ES-I3 (cell line): ENCODE data around the gene MS4A10.

Source experiments
- H3K36me3 ChIP-seq: 2 replicates; pipeline ENCODE4 v1.6.1; 2013; ENCODE audit warnings: mild to moderate bottlenecking, low read length, control low read depth, moderate library complexity; ENCODE audit not compliant: insufficient read depth
- H3K4me1 ChIP-seq: 2 replicates; pipeline ENCODE4 v1.6.1; 2013; ENCODE audit warnings: mild to moderate bottlenecking, control low read depth, low read length; ENCODE audit not compliant: insufficient read depth
- H3K9ac ChIP-seq: 2 replicates; pipeline ENCODE4 v1.6.1; 2013; ENCODE audit warnings: low read depth, mild to moderate bottlenecking, low read length, moderate library complexity
- H3K9me3 ChIP-seq: 2 replicates; pipeline ENCODE4 v1.6.1; 2013; ENCODE audit warnings: mild to moderate bottlenecking, low read length, moderate library complexity; ENCODE audit not compliant: control insufficient read depth, insufficient read depth

Gene MS4A10

DNA sequence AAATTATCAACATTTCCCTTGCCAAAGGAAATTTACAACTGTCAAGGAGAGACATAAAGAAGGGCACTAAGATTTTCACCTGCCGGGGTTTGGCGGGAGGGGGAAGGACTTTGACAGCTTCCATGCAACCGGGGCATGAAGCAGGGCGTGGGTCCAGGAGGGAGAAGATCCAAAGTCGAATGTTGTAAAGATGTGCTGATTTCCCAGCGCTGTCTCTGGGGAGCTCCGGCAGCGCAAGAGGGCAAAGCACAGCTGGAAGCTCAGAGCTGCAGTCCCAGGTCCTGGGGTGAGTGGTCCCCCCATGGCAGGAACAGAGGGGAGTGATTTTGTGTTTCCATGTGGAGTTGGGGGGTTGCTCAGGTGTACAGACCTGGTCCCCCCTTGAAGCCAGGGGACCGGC lies at the start of gene MS4A10:
TSS of gene MS4A10 (plus strand) at position 198 of the 400 bp plus-strand sequence. CDS start 5,003 bp downstream, outside the sequence.
- Histone ChIP-seq H3K4me1 (no peaks in the 10 kb centered on the region), H3K9ac (no peak within 1 kb of the TSS), H3K36me3 (no peaks in the 10 kb centered on the region), H3K9me3 (peaks cover 5% of the 10 kb centered on the region; the same call in 1 of the 2 replicates)

GRCh38 chr11:60739114-60739513 lies 46.0 kb upstream of the MS4A10 start:
- Histone ChIP-seq H3K9me3 (no peaks in the 10 kb centered on the region), H3K36me3 (no peaks in the 10 kb centered on the region)

DNA sequence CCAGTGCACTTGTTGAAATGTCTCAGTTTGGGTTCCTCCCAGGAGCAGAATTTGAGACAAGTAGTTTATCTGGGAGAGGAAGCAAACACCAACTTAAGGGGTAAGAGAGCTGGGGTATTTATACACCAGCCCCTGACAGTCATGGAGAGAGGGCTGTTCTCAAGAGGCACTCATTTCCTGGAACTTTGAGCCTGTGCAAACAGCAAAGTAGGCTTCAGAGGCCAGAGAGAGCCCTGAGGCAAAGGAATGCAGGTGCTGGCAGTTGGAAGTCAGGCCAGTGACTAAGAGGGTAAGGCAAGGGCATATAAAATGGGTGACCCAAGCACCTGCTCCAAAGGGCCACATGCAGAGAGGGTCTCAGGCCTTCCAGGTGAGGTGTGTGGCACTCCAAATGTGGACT lies 44.6 kb upstream of the MS4A10 start:
- Histone ChIP-seq H3K36me3 (no peaks in the 10 kb centered on the region), H3K9me3 (no peaks in the 10 kb centered on the region), H3K4me1 (no peaks in the 10 kb centered on the region; the same call in 1 of the 2 replicates), H3K9ac (no peak overlapping the region)

More at GRCh38 chr11:60739114-60739513, 46.0 kb upstream of the MS4A10 start:
- no peak overlapping the region for H3K9ac ChIP-seq
- no peaks in the 10 kb centered on the region for H3K4me1 ChIP-seq

DNA sequence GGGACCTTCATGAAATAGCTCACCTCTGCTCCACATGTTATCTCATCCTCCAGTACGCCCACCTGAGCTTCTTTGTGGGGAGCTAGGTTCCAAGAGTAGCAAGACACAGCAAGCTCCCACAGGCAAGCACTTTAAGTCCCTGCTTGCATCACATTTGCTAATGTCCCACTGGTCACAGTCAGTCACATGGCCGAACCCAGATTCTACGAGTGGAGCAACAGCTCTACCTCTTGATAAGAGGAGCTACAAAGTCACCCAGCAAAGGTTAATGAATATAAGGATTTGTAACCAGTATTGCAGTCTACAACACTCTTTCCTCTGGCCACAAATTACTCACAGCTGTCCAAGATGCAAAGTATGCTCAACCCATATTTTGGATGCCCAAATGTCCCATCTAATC lies 43.7 kb upstream of the MS4A10 start:
- no peaks in the 10 kb centered on the region; the same call in 1 of the 2 replicates for H3K4me1 ChIP-seq
- no peaks in the 10 kb centered on the region for H3K9me3 ChIP-seq
- H3K9ac ChIP-seq: no peak overlapping the region
- H3K36me3 ChIP-seq: no peaks in the 10 kb centered on the region

GRCh38 chr11:60743058-60743457 lies 42.1 kb upstream of the MS4A10 start:
- Histone ChIP-seq H3K36me3 (no peaks in the 10 kb centered on the region), H3K4me1 (no peaks in the 10 kb centered on the region; the same call in 1 of the 2 replicates), H3K9me3 (no peaks in the 10 kb centered on the region), H3K9ac (no peak overlapping the region)

DNA sequence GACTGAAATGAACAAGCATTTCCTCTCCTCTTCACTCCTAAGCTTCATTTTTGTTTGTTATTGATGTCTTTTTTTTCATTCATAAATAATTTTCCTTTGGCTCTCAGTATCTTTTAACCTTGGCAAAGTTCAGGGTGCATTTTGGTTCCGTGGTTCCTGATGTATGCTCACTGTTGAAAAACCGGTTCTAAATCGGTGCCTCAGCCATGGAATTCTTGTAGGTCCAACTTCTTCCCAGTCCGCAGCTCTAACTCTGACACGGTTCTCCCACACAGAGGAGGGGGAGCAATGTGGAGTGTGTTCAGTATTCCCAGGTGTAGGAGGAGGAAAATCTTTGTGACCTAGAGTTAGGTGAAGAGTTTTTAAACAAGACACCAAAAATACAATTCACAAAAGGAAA lies 41.0 kb upstream of the MS4A10 start:
- H3K9ac ChIP-seq: no peak overlapping the region

DNA sequence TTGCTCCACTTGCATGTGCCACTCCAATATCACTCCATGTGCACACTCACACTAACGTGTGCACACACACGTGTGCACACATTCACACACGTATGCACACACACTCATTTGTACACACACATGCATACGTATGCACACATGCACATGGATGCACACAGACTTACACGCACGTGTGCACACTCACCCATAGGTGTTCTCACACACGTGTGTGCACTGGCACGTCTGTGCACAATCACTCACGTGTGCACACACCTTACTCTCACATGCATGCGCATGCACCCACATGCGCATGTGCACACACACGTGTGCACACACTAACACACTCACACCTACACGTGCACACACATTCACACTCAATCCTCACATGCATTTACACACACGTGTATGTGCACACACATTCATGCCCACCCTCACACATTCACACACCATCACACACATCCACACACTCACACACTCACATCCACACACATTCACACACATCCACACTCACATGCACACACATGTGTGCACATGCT lies 37.7 kb upstream of the MS4A10 start:
- Histone ChIP-seq H3K36me3 (no peaks in the 10 kb centered on the region), H3K9ac (no peak overlapping the region), H3K4me1 (no peaks in the 10 kb centered on the region; the same call in 1 of the 2 replicates), H3K9me3 (no peaks in the 10 kb centered on the region)

More for the DNA sequence above, 41.0 kb upstream of the MS4A10 start:
- no peaks in the 10 kb centered on the region; the same call in 1 of the 2 replicates for H3K4me1 ChIP-seq
- H3K9me3 ChIP-seq: no peaks in the 10 kb centered on the region
- H3K36me3 ChIP-seq: no peaks in the 10 kb centered on the region

- Histone ChIP-seq H3K4me1 (no peaks in the 10 kb centered on the region; the same call in 1 of the 2 replicates), H3K9ac (no peak overlapping the region), H3K36me3 (no peaks in the 10 kb centered on the region), H3K9me3 (no peaks in the 10 kb centered on the region)
Observed at GRCh38 chr11:60748225-60748624, 36.9 kb upstream of the MS4A10 start.

DNA sequence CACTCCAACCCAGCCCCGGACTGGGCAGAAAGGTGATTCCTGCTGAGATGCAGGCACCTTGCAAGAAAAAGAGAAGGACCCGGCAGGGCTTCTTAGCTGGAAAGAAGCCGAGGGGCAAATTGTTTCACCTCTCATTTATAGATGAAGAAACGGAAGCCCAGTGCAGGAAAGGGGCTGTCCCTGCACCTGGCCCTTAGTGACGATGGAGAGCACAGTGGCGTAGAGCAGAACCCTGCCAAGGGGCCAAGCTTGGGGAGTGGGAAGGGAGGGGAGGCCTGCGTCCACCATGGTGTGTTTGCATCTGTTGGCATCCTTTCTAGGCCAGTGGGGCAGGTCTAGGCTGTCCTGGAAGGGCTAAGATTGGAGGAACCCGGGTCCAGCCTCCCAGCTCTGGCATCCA lies 36.3 kb upstream of the MS4A10 start:
- Histone ChIP-seq H3K9me3 (no peaks in the 10 kb centered on the region), H3K36me3 (no peaks in the 10 kb centered on the region)

DNA sequence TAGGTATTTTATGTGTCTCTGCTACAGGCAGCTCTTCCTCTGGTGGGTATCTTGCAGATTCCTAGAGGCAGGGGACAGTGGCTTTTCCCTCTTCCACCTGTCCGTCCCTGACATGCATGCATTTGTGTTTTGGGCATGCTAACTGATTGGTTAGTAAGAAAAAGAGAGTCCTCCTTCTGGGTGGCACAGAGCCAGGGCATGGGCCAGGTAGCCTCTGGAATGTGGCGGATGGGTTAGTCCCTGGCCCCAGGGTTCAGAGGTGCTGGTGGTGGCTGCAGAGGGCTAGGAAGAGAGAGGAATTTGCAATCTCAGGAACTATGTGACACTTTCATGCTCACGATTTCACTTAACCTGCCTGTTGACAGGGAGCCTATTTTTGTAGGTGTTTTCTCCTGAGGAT lies 34.2 kb upstream of the MS4A10 start:
- Histone ChIP-seq H3K36me3 (no peaks in the 10 kb centered on the region), H3K9me3 (no peaks in the 10 kb centered on the region), H3K4me1 (no peaks in the 10 kb centered on the region), H3K9ac (no peak overlapping the region)

More for the DNA sequence above, 36.3 kb upstream of the MS4A10 start:
- Histone ChIP-seq H3K4me1 (no peaks in the 10 kb centered on the region; the same call in 1 of the 2 replicates), H3K9ac (no peak overlapping the region)

- 0 out of 2 replicates have a peak, but pooled peaks cover 3% of the 10 kb centered on the region for H3K4me1 ChIP-seq
- no peaks in the 10 kb centered on the region for H3K9me3 ChIP-seq
- no peaks in the 10 kb centered on the region for H3K36me3 ChIP-seq
- H3K9ac ChIP-seq: no peak overlapping the region
Observed at GRCh38 chr11:60753309-60753708, 31.8 kb upstream of the MS4A10 start.

GRCh38 chr11:60754887-60755286 lies 30.2 kb upstream of the MS4A10 start:
- H3K9ac ChIP-seq: no peak overlapping the region
- H3K36me3 ChIP-seq: no peaks in the 10 kb centered on the region
- 0 out of 2 replicates have a peak, but pooled peaks cover 3% of the 10 kb centered on the region for H3K4me1 ChIP-seq
- no peaks in the 10 kb centered on the region for H3K9me3 ChIP-seq

DNA sequence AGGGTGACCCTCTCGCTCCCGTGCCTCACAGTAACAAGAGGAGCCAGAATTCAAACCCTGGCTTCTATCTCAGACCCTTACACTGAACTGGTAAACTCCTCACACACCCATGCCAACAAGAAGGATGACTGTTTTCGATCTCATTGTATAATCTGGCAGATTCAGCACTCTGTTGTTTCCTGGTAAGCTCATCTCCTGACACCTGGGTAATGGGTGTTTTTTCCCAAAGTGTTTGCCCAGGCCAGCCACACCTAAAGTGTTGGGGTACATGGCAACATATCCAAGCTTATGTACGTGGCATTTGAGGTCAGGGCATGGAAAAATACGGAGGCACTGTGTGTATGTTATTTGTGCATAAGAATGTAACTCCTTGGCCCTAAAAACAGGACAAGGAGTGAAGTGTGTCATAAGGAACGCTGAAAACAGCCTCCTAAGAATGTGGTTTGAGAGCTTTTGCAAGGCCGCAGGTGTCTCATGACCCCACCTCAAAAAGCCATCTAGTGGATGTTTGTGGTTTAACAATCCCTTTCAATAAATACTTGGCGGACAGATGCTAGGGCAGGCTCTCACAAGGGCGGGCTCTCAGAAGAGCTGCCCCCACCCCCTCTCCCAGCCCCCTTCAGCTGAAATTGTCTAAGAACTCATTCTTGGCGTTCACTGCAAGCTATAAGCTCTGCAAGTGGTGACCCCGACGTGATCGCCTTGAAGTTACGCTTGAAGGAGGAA lies 28.7 kb upstream of the MS4A10 start, which contains the start of gene MS4A15:
TSS of gene MS4A15 (plus strand) at position 561 of the 726 bp plus-strand sequence. CDS start 6,867 bp downstream, outside the sequence.
- Histone ChIP-seq H3K9ac (no peak within 1 kb of the TSS), H3K36me3 (no peaks in the 10 kb centered on the region), H3K9me3 (no peaks in the 10 kb centered on the region), H3K4me1 (0 out of 2 replicates have a peak, but pooled peaks cover 3% of the 10 kb centered on the region)

DNA sequence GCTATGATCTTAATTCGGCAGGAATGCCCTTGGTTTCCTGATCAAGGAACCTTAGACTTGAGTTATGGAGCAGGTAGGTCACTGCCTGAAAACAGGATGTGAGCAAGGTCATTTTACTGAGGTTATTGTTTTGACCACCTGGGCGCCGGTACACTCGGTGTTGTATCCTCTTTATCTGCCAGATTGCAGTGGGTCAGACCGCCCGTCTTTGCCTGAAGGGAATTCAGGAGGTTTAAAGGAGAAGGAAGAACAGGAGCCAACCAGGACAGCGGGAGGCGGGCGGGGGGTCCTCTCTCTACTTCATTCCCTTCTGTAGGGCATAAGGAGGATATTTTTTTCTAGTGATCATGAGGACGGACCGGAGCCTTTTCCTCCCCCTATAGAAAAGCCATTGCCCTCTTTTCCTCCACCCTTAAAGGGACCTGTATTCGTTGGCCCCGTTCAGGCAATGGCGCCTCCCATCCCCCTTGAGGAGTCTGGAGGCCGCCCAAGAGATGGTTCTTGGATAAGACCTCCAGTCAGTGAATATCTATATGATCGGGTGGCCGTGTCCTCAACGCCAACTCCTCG lies 27.8 kb upstream of the MS4A10 start:
- Histone ChIP-seq H3K36me3 (no peaks in the 10 kb centered on the region), H3K4me1 (0 out of 2 replicates have a peak, but pooled peaks cover 3% of the 10 kb centered on the region), H3K9me3 (no peaks in the 10 kb centered on the region)

More for the DNA sequence above, 27.8 kb upstream of the MS4A10 start:
- H3K9ac ChIP-seq: no peak overlapping the region
